WERI-Rb-1 (cell line): Measurements from ENCODE around the gene JMJD1C.

Experiments
- DNase-seq: peaks from one replicate; pipeline ENCODE4 v3.0.0-alpha.2; 2020
- H3K27ac ChIP-seq: fragments of 250-450 bp; sonication (Bioruptor Pico); 2 replicates; pipeline ENCODE4 v1.5.1; 2020; ENCODE audit warnings: mild to moderate bottlenecking, moderate library complexity
- H3K27me3 ChIP-seq: fragments of 250-450 bp; sonication (Bioruptor Pico); 2 replicates; pipeline ENCODE4 v1.5.1; 2021; ENCODE audit warnings: mild to moderate bottlenecking, low read depth, moderate library complexity; ENCODE audit not compliant: insufficient read depth, severe bottlenecking
- H3K36me3 ChIP-seq: fragments of 250-450 bp; sonication (Bioruptor Pico); 2 replicates; pipeline ENCODE4 v1.5.1; 2020; ENCODE audit warnings: mild to moderate bottlenecking, moderate library complexity
- H3K4me3 ChIP-seq: 2 replicates; pipeline ENCODE4 v1.5.1; 2011; ENCODE audit warnings: low read depth, mild to moderate bottlenecking, control low read depth, low read length
- H3K9me3 ChIP-seq: fragments of 250-450 bp; sonication (Bioruptor Pico); 2 replicates; pipeline ENCODE4 v1.5.1; 2021; ENCODE audit warnings: mild to moderate bottlenecking, moderate library complexity; ENCODE audit not compliant: severe bottlenecking
- CTCF ChIP-seq: IDR thresholded peaks from 2 replicates; pipeline ENCODE4 v1.5.1; 2011; ENCODE audit warnings: low read depth, mild to moderate bottlenecking, control low read depth, inconsistent platforms, low read length

The JMJD1C gene

DNA sequence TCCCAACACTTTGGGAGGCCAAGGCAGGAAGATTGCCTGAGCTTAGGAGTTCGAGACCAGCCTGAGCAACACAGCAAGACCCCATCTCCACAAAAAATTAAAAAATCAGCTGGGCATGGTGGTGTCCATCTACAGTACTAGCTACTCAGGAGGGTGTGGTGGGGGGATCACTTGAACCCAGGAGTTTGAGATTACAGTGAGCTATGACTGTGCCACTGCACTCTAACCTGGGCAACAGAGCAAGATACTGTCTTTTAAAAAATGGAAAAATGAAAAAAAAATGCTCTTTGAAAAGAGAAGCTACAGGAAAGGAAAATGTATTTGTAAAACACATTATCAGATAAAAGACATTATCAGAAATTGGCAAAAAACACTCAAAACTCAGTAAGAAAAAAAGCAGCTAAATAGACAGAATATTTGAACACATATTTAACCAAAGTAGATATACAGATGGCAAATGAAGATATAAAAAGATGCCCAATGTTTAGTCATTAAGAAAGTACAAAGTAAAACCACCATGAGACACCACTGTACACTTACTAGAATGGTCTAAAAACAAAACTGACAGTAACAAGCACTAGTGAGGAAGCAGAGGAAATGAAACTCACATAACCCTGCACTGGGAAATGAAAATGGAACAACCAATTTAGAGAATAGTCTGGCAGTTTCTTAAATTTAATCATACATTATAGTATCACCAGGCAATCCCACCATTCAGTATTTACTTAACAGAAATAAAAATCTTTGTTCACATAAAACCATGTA, 292.1 kb downstream of the JMJD1C start:
- Histone ChIP-seq H3K36me3 (peaks cover 80% of the 10 kb centered on the region), H3K4me3 (no peak overlapping the region), H3K27ac (no peak overlapping the region), H3K27me3 (no peaks in the 10 kb centered on the region), H3K9me3 (no peaks in the 10 kb centered on the region)
- TF ChIP-seq CTCF = no peak
- DNase-seq = no peak

DNA sequence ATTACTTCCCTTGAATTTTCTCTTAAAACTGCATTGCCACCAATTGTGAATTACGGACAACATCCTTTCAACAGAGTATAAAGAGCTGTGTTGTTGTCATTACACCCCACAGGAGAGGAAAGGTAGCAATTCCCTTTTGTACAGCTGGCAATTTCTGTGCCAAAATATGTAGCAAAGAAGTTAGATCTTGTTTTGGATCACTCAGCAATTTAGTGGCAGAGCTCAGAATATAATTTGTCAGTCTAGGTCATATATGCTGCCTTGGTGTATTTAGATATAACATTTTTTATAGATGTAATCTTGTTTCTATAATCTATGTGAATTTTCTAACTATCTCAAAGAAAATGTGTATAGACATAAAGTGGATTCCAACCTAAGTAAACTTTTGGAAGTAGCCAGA, 293.9 kb downstream of the JMJD1C start:
- no peak for TF ChIP-seq CTCF
- Histone ChIP-seq H3K36me3 (peaks cover 64% of the 10 kb centered on the region), H3K9me3 (no peaks in the 10 kb centered on the region), H3K4me3 (no peak overlapping the region), H3K27ac (no peak overlapping the region), H3K27me3 (no peaks in the 10 kb centered on the region)
- DNase-seq = no peak

GRCh38 chr10:63171255-63171855, 294.4 kb downstream of the JMJD1C start:
- TF ChIP-seq CTCF = no peak
- peaks cover 63% of the 10 kb centered on the region for H3K36me3 ChIP-seq
- DNase-seq = no peak
- no peak overlapping the region for H3K27ac ChIP-seq
- H3K9me3 ChIP-seq = no peaks in the 10 kb centered on the region
- no peak overlapping the region for H3K4me3 ChIP-seq
- H3K27me3 ChIP-seq = no peaks in the 10 kb centered on the region

DNA sequence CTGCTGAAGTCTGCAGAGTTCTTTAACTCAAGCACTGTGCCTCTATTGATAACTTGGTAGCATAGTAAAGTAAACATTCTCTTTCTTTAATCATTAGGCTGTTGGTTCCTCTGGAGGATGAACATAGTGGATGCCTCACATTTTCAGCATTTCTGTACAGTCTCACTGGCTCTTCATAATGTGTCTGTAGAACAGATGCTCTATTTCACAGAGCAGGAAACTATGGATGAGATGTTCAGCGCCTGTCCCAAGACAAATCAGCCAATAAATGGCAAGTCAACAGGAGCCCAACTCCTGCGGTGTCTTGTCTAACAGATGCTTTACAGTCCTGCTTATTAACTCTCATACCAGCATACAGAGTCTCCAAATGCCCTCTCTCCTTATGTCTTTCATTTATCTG, 296.2 kb downstream of the JMJD1C start:
- TF ChIP-seq CTCF = no peak
- Histone ChIP-seq H3K36me3 (peaks cover 46% of the 10 kb centered on the region), H3K27me3 (no peaks in the 10 kb centered on the region), H3K27ac (no peak overlapping the region), H3K4me3 (no peak overlapping the region), H3K9me3 (no peaks in the 10 kb centered on the region)
- no peak for DNase-seq

GRCh38 chr10:63168821-63169462, 296.8 kb downstream of the JMJD1C start:
- H3K9me3 ChIP-seq = no peaks in the 10 kb centered on the region
- H3K36me3 ChIP-seq = peaks cover 44% of the 10 kb centered on the region
- TF ChIP-seq CTCF = no peak

More at GRCh38 chr10:63168821-63169462, 296.8 kb downstream of the JMJD1C start:
- no peak for DNase-seq
- Histone ChIP-seq H3K4me3 (no peak overlapping the region), H3K27me3 (no peaks in the 10 kb centered on the region), H3K27ac (no peak overlapping the region)
